HG03460 (cell line): ENCODE measurements around the gene NCOA7.
"Not testable (repeated sequence)": the region's sequence is repeated elsewhere in the genome, so short reads cannot be mapped to it uniquely, and the experiment has no call there.

Experiments used
- ATAC-seq: cut with Tn5 transposase; IDR thresholded peaks from one replicate; pipeline ENCODE4 v1.9.1; 2021; ENCODE audit not compliant: unreplicated experiment

Gene NCOA7

GRCh38 chr6:125943528-125944433, 153.0 kb downstream of the NCOA7 start:
- no peak for ATAC-seq

- ATAC-seq = no peak
Observed at GRCh38 chr6:125944434-125944816, 153.7 kb downstream of the NCOA7 start.

GRCh38 chr6:125944896-125945295, 154.1 kb downstream of the NCOA7 start:
- ATAC-seq = no peak

GRCh38 chr6:125945378-125946141, 154.8 kb downstream of the NCOA7 start:
- no peak for ATAC-seq

GRCh38 chr6:125947615-125948014, 156.9 kb downstream of the NCOA7 start:
- no peak for ATAC-seq

- ATAC-seq = no peak
Observed at GRCh38 chr6:125948455-125948854, 157.7 kb downstream of the NCOA7 start.

- ATAC-seq = no peak
Observed at GRCh38 chr6:125949069-125949468, 158.3 kb downstream of the NCOA7 start.

- ATAC-seq = no peak
Observed at GRCh38 chr6:125950293-125950692, 159.5 kb downstream of the NCOA7 start.

- not testable (repeated sequence) for ATAC-seq
Observed at GRCh38 chr6:125950716-125951115, 160.0 kb downstream of the NCOA7 start.

GRCh38 chr6:125951323-125951722, 160.6 kb downstream of the NCOA7 start:
- ATAC-seq = no peak

GRCh38 chr6:125952764-125953501, 162.2 kb downstream of the NCOA7 start:
- no peak for ATAC-seq

- ATAC-seq = no peak
Observed at GRCh38 chr6:125953502-125953875, 162.7 kb downstream of the NCOA7 start.

GRCh38 chr6:125954735-125955339, 164.1 kb downstream of the NCOA7 start:
- ATAC-seq = no peak

GRCh38 chr6:125955973-125956372, 165.2 kb downstream of the NCOA7 start:
- ATAC-seq = no peak

GRCh38 chr6:125956506-125957390, 166.0 kb downstream of the NCOA7 start, which contains the start of gene HINT3:
Gene HINT3, plus strand, starts transcription at chr6:125956770. Its CDS starts 208 bp downstream, at chr6:125956978.
- ATAC-seq = peak; percentile 93

- ATAC-seq = no peak
Observed at GRCh38 chr6:125957391-125957693, 166.6 kb downstream of the NCOA7 start.

- no peak for ATAC-seq
Observed at GRCh38 chr6:125957845-125958244, 167.1 kb downstream of the NCOA7 start.

GRCh38 chr6:125959041-125959440, 168.3 kb downstream of the NCOA7 start:
- ATAC-seq = no peak

- ATAC-seq = no peak
Observed at GRCh38 chr6:125961117-125961516, 170.4 kb downstream of the NCOA7 start.

GRCh38 chr6:125962900-125963497, 172.2 kb downstream of the NCOA7 start:
- ATAC-seq = no peak
